PC-3 (cell line): Measurements from ENCODE around the gene FLT1.

Experiments
- CTCF ChIP-seq: fragments of 300-600 bp; sonication (generic); conservative IDR thresholded peaks from 2 replicates; pipeline ENCODE4 v1.5.1; 2017; ENCODE audit warnings: antibody characterized with exemption, low read depth, mild to moderate bottlenecking, low read length
- EZH2 ChIP-seq: fragments of 300-600 bp; sonication (generic); IDR thresholded peaks from one replicate; pipeline ENCODE4 v1.6.1; 2017; ENCODE audit warnings: antibody characterized with exemption, mild to moderate bottlenecking, low read length; ENCODE audit not compliant: unreplicated experiment
- EZH2phosphoT487 ChIP-seq: fragments of 300-600 bp; sonication (generic); IDR thresholded peaks from 2 replicates; pipeline ENCODE4 v1.6.1; 2018; ENCODE audit warnings: mild to moderate bottlenecking, antibody characterized with exemption, low read length, borderline replicate concordance

GRCh38 chr13:28413999-28414398 lies 80.9 kb downstream of the FLT1 start:
- TF ChIP-seq CTCF (no peak), EZH2 (no peak), EZH2phosphoT487 (no peak)
